Stimulated activated CD8-positive, alpha-beta memory T cell treated with anti-CD3 and anti-CD28 coated beads, Interleukin-7, amount 100 ng/mL, for 48 hours (primary cell): ENCODE measurements around the gene DAPK1.

Source experiments
- DNase-seq, 2 donors: peaks; one replicate each; pipeline ENCODE4 v3.0.0-alpha.2; 2020; ENCODE audit warnings: low read depth in 1 of 2; ENCODE audit errors: extremely low read depth in 1 of 2

The DAPK1 gene

DNA sequence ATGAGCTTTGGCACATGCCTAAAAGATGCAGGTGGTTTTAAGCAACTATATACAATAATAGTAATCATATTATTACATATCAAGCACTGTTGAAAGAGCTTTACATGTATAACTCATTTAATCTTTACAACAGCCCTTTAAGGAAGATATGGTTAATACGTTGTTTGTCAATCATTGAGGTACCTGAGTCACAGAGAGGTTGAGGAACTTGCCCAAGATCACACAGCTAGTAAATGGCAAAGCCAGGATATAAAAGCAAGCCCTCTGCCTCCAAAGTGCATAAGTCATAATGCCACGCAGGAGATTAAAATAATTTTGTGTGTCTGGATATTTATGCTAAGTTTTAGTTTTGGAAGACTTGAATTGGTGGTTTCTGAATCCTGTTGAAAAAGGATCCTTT, 90.2 kb downstream of the DAPK1 start:
- no peak for DNase-seq

DNA sequence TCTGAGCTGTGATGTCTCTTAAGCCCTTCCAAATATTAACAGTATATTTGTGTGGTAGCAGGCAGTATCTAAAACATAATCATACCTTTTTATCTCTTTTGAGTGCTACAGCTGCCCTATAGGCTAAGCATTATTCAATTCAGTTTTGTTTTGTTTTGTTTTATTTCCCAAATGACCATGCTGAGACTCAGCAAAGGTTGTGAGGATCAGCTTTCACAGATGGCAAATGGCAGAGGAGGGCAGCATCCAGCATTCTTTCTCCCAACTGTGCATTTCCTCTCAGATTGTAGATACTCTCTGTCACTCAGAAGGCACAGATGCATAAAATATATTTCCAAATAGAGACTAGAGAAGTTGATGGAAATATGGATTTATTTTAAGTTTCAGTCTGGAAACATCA, 90.7 kb downstream of the DAPK1 start:
- no peak for DNase-seq

DNA sequence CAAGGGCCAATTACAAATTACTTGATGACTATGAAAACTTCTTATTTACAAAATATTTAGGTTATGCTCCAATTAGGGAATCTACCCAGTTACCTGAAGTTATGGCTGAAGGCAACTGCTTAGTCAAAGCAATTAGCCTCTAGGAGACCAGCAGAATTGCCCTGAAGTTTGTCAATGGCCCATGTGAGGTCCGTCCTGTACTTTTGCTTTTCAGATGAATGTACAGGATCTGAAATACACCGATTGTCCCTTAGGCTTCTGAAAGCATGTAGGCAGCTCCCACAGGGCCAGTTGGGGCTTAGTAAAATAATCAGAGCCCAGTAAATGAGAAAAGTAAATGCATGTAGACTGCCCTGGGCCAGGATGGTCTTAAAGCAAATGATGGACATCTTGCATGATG, 93.3 kb downstream of the DAPK1 start:
- DNase-seq, result no peak

DNA sequence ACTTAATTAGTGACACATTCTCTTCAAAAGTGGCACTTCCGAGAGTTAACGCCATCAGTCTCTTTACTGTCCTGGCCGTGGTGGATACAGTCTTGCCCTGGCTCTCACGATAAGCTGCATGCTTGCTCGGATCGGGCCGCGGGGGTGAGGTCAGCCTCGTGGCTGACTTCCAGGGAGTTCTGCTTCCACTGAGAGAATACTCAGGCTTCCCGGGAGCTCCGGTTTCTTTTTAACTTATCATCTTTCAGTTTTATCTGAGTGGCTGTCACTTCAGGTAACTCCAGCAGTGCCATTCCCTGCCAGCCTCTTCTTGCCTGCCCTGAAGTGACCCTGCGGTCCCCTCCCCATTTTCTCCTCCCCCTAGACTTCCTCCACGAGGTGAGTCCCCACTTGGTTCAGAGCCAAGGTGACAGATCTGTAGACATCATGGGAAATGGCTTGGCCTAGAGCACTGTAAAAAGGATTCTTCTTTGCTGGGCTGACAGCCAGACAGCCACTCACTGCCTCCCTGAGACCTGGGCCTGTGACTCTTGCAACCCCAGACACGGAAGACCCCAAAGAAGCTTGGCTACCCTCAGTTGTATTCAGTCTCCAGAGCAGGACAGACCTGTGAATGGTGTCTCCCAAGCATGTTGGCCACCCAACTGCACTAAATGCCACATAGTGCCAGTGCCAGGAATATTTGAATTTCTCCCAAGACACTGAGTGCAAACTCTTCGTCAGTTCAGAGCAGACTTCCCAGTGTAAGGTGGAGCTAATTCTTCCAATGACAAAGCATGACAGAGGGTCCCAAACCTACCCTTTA, 95.1 kb downstream of the DAPK1 start:
- no peak for DNase-seq

DNA sequence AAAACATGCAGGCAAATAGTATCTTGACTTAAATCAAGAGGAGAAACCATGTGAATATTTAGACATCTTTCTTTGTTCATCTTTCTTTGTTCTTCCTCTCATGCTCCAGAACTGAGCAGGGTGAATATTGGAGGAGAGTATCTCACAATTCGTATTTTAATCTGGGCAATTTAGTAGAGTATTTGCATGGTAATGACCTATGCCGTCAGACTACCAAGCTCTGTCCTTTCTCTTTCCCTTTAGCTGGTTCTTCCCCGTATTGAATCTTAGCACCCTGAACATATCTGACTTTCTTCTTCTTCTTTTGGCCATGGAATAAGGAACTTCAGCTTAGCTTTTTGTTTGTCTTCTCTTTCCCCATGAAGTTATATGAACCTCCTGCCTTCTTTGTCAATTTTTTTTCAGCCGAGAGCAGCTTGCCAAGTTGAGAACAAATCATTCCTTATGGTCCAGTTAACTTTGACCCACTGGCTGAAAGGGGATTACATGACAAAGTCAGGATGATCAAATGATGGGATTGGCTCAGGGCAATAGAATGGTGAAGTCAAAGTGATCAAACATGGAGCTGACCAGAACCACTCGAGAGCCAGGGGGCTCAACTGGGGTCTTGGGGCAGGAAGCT, 95.8 kb downstream of the DAPK1 start:
- DNase-seq, result no peak

DNA sequence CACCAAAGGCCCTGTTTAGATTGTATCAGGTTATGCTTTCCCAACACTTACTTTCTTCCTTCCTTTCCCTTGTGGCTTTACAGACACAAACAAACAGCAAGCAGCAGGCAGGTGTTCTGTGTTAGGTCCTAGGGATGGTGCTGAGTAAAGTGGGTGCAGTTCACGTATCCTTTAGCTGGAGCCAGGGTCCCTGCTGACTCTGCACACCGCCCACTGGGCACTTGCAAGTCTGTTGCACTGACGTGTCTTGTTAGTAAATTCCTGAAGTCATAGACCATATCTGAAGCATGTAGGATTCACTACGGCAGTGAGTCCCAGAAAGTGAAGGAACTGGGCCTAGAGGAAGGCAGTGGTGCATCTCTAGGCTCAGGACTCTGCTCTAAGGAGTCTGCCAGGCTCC, 96.5 kb downstream of the DAPK1 start:
- no peak for DNase-seq

DNA sequence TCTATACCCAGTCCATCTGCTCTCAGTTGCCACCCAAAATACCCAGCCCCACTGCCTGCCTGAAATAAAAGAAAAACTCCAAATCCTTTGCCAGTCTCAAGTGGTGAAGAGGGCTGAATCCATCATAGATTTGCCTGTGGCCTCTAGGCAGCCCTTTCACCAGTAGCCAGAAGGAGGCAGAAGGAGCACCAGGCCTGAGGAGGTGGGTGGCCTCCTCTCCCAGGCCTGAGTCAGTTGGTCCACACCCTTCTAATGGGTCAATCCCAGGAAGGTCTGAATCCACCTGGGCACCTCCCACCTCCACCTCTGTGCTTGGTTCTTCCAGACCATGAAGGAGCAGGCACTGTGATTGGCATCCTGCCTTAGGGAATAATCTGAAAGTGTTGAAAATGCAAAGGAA, 97.0 kb downstream of the DAPK1 start:
- no peak for DNase-seq

DNA sequence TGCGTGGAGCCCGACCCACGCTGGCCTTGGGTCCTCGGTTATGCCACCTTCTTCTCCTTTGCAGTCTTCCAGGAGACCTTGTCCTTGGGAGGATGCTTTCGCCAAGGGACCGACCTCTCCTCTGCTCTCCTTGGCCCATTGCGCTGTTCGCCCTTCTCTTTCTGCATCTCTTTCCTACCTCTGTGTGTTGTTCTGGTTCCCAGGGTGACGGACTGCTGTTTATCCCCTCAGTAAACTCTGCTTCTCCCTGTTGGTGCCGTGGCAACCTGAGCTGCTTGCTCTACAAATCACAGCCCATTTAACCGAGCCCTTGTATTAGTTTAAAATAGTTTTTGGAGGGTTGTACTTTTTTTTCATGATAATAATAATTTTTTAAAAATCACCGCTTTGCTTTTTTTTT, 97.9 kb downstream of the DAPK1 start:
- no peak for DNase-seq

DNA sequence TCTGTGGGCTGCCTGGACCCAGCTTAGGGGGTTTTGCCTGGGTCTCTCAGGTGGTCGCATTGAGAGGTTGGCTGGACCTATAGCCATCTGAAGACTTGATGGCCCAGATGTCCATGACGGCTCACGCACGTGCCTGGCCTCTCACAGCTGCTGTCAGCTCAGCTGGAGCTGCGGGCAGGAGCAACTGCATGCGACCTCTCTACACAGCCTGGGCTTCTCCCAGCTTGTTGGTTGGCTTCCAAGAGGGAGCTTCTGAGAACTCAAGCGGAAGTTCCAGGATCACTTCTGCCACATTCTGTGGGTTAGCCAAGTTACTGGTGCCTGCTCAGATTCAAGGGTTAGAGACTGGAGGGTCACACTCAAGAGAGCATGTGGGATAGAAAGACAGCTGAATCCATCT, 99.2 kb downstream of the DAPK1 start:
- no peak for DNase-seq

DNA sequence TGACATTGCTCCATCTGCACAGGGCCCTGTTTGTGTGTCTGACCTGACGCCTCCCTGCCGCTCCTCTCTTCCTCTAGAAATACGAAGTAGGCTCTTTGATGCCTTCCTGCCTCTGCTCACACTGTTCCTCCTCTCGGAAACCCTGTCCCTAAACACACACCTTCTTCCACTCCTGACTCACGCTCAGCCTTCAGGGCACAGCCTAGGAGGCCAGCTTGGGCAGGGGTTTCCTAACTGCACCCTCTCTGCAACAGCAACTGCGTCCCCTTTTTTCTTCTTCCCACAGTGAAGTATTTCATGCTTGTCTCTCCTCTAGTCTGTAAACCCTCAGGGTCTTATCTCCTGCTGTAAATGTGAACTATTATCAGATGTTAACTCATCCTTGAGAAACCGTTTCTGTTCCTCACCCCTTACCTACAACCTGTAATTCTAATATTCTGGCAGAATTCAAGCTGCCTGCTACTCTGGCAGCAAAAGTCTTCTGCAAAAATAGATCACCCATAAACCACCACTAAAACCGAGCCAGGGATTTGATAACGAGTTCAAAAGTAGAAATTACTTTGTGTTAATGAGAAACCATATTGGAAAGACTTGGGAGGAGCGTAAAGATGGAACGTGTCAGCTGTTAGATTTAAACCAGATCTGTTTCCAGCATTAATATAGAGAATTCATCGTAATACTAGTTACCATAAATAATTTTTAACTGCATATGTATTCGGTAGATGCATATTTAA, 100.2 kb downstream of the DAPK1 start:
- DNase-seq, result no peak

DNA sequence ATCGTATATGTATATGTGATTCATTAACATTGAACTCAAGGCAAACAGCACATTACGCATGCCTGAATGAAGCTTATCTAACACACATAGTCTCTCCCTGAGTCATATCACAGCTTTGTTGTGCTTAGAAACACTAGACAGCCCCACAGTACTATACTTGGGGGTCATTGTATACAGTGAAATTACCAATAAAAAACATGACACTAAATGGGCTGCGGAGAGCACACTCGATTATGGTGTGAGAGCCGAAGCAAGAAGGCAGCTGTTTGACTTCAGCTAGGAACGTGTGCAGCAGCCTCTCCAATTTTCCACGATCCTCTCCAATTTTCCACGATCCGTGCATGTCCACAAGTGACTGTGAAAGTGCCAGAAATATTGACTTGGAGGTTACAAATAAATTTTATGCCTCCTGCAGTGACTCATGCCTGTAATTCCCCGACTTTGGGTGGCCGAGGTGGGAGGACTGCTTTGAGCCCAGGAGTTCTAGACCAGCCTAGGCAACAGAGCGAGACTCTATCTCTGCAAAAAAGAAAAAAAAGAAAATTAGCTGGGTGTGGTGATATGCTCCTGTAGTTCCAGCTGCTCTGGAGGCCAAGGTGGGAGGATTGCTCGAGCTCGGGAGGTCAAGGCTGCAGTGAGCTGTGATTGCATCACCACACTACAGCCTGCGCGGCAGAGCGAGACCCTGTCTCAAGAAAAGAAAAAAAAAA, 102.4 kb downstream of the DAPK1 start:
- DNase-seq, result no peak

DNA sequence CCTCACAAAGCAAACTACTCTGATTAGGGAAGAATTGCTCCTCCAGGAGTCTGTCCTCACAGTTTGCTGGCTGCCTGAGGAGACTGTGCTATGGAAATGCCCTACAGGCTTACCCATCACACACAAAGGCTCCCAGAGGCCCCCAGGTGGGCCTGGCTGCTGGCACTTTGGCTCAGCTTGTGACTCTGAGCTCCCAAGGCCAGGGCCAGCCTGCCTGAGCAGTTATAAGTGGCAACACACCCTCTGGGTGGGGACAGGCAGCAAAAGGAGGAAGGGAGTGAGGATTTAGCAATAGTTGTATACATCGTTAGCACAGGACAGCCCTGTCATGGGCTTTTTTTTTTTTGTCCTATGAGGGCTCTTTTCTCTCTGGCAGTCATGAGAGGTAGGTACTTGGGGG, 103.5 kb downstream of the DAPK1 start:
- DNase-seq, result no peak

DNA sequence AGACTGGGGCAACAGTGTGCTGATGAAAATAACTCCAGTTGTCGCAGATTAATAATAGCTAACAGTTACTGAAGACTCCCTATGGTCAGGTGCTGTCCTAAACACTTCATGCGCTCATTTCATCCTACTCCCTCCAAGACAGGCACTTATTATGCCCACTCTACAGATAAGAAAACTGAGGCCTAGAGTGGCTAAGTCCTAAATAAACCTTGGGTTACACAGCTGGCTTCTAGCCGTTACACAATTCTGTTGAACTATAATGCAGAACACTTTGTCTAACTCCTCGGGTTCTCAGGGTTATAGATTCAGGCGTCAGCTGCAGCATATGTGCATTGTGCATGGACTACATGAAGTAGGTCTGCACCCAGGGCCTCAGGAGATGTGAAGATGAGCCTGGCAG, 103.9 kb downstream of the DAPK1 start:
- no peak for DNase-seq

DNA sequence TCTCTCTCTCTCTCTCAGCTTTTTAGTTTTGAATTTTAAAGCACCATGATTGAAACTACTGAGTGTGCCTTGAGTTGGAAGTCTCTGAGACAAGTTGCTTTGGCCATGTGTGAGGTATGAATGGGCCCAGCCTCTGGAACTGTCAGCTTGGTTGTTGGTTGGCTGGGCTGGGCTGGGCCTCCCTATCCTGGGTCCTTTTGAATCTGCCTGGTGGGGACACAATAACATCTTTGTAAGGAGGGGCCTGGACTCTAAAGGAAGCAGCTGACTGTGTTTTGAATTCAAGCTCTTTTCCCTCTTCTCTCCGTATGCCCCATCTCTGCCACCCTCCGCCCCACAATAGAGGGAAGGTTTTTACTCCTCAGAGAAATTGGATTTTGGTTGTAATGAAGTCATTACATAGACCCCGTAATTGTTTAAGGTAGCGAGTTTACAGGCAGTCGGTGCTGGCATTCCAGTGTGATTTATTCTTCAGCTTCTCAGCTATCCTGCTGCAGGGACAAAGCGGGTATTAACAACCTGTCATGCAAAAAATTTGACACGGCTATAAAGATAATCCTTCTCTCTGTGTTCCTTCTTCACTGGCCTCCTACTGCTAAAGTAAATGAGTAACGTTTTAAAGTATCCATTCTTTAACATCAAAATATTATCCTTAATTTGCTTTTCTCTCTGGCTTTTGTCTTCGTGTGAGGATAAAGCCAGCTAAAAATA, 105.4 kb downstream of the DAPK1 start:
- DNase-seq, result no peak

DNA sequence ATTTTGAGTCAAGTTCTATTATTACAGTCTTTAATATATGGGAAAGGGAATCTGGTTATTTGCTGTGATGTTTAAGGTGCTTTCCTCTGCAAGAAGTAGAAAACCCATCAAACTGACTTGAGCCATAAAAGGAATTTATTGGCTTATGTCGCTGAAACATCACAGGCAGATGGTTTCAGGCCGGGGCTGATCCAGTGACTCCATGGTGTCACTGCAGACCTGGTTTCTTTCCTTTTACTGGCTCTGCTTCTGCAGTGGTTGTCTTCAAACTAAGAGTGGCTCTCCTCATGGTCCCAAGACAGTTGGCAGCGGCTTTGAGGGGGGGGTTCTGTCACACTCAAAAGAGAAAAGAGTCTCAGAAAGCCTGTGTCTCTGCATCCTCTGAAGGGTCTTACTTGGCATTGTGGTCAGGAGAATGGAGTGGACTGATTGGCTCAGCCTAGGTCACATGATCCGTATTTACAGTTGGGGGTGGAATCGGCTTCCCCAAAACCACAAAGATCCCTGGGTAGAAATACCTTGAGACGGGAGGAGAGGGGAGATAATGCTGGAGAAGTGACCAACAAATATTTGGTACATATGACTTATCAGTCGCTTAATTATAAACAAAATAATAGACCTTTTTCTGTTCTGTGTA, 106.3 kb downstream of the DAPK1 start:
- DNase-seq, result no peak

DNA sequence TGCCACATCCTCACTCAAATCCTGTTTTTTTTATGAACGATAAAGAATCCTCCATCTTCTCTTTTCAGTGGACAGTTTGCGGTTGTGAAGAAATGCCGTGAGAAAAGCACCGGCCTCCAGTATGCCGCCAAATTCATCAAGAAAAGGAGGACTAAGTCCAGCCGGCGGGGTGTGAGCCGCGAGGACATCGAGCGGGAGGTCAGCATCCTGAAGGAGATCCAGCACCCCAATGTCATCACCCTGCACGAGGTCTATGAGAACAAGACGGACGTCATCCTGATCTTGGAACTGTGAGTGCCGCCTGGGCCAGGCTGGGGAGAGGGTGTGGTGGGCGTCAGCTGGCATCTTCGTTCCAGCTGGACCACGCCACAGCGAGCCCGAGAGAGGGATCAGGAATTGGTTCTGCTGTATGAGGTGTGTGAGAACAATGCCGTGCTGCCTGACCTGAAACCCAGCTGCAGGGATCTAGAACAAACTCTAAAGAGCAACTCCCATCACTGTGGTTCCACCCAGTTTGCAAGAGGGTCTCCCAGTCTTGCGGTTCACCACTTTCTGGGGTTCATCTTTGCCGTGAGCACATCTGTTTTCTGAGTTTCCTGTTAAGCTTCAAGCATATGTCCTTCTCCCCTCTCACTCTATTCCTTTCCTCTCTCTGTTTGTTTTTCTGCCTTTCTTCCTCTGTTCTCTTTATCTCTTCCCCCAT, 107.4 kb downstream of the DAPK1 start:
- no peak for DNase-seq

DNA sequence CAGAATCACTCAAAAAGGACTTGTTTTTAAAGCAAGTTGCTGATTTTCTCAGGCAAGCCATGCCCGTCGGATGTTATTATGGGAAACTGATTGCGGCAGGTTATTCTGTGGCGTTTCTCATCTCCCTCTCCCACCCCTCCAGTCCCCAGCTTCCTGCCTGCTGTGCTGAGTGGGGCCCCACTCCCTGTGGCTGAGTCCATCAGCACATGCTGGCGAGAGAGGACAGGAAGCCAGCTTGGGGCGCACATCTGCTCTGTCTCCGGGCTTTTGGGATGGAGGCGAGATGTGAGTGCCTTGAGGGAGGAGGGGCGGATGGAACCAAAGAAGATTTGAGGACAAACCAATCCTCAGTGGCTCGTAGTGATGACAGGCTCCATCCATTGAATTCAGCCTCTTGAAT, 108.0 kb downstream of the DAPK1 start:
- DNase-seq, result no peak

DNA sequence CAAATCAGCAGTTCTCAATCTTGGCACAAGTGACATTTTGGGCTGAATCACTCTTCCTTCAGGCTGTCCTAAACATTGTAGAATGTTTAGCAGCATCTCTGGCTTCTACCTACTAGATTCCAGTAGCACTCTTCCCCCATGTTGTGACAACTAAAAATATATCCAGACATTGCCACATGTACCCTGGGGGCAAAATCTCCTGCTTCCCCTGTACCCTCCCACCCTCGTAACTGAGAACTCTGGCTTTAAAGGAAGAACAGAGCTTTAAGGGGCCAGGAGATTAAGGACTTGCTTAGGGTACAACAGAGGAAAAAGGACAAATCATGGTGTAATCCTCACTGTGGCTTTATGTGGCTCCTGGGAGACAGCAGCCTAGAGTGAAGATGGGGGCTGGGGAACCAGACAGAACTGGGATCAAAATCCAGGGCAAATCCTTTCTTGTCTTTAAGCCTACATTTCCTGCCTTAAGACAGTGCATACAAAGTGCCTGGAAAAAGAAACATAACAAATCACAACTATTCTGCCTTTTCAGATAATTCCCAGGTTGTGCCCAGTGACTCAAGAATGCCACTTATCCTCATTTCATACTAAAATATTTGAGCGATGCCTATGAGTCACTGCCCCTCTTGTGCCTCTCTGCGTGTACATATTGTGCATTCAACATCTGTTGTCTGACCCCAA, 109.3 kb downstream of the DAPK1 start:
- no peak for DNase-seq

DNA sequence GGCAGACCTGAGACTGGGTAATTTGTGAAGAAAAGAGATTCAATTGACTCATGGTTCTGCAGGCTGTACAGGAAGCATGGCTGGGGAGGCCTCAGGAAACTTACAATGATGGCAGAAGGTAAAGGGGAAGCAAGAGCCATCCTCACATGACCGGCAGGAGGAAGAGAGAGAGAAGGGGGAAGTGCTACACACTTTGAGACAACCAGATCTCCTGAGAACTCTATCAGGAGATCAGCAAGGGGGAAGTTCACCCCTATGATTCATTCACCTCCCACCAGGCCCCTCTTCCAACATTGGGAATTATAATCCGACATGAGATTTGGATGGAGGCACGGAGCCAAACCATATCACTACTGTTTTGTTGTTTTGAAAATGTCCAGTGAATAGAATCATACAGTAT, 110.2 kb downstream of the DAPK1 start:
- DNase-seq, result no peak
